Sciatic nerve (tissue), 2 donors: ENCODE measurements around the gene DGCR2. TPM values are rescaled to one million over a fixed set of nuclear protein-coding genes. Genes with fewer than 3 reads are reported as not detected.
A peak's percentile ranks its signal among the peaks of the same experiment; 100 is the strongest.

Experiments
- ATAC-seq: fragments of 200-7000 bp; cut with Tn5 transposase; one replicate; pipeline ENCODE4 v1.9.1; 2020; ENCODE audit warnings: mild to moderate bottlenecking, moderate library complexity
- DNase-seq: peaks from one replicate; pipeline ENCODE4 v3.0.0-alpha.2; 2020; ENCODE audit warnings: low spot score
- intact Hi-C: fragments of 100-400 bp; cut with DNase I; formaldehyde crosslinking; loops from one replicate; pipeline ENCODE4 v1.14.2; 2022
- total RNA-seq: library from RNA; stranded (reverse); fragmentation: NEBNext Ultra II Directional; extraction: Animal tissue kit (Norgen Biotek cat#: 25700); gene quantifications from one replicate; pipeline ENCODE4 v1.2.1, GENCODE V29; 2021
- donor health status: DM: no; HTN: no; CAD: no.
- donor health status: DM: no; HTN: no; CAD: no.

The DGCR2 gene
- total RNA-seq, 1 donor from 2014 or later: 37.2 TPM

- DNase-seq: no peak
- no peak for ATAC-seq
- intact Hi-C loops: no loop called here
Measured at GRCh38 chr22:19128946-19129727, 6.9 kb upstream of the DGCR2 start.

- ATAC-seq (no peak), DNase-seq (no peak)
- intact Hi-C loops: no loop called here
Measured at GRCh38 chr22:19128009-19128401, 5.8 kb upstream of the DGCR2 start.

GRCh38 chr22:19127329-19128008, 5.3 kb upstream of the DGCR2 start:
- no peak for DNase-seq
- intact Hi-C loops: no loop called here
- ATAC-seq: no peak

- no peak for ATAC-seq
- intact Hi-C loops: no loop called here
- DNase-seq: no peak
Measured at GRCh38 chr22:19126309-19127273, 4.4 kb upstream of the DGCR2 start.

- DNase-seq (no peak), ATAC-seq (no peak)
- intact Hi-C loops: no loop called here
Measured at GRCh38 chr22:19125474-19126308, 3.5 kb upstream of the DGCR2 start.

GRCh38 chr22:19125011-19125410, 2.8 kb upstream of the DGCR2 start:
- ATAC-seq: no peak
- DNase-seq: no peak
- intact Hi-C loops: no loop called here

- DNase-seq (no peak), ATAC-seq (no peak)
- intact Hi-C loops: no loop called here
Measured at GRCh38 chr22:19124377-19124776, 2.2 kb upstream of the DGCR2 start.

- intact Hi-C loops: no loop called here
- DNase-seq (no peak), ATAC-seq (no peak)
Measured at GRCh38 chr22:19123936-19124335, 1.7 kb upstream of the DGCR2 start.

- ATAC-seq (peak; percentile 39), DNase-seq (no peak)
- intact Hi-C loops: no loop called here
Measured at GRCh38 chr22:19122752-19123492, 710 bp upstream of the DGCR2 start.

- DNase-seq: peak; percentile 73
- intact Hi-C loops: no loop called here
- peak; percentile 14 for ATAC-seq
Measured at GRCh38 chr22:19121631-19122142, 525 bp downstream of the DGCR2 start.

- DNase-seq (no peak), ATAC-seq (no peak)
Measured at GRCh38 chr22:19120829-19121630, 1.2 kb downstream of the DGCR2 start.

GRCh38 chr22:19119949-19120348, 2.3 kb downstream of the DGCR2 start:
- no peak for DNase-seq
- no peak for ATAC-seq
- intact Hi-C loops: no loop called here

More at GRCh38 chr22:19120829-19121630, 1.2 kb downstream of the DGCR2 start:
- intact Hi-C loops: no loop called here

- ATAC-seq: no peak
- intact Hi-C loops: no loop called here
Measured at GRCh38 chr22:19118329-19118880, 3.8 kb downstream of the DGCR2 start.

GRCh38 chr22:19117111-19117512, 5.1 kb downstream of the DGCR2 start:
- DNase-seq (no peak), ATAC-seq (no peak)
- intact Hi-C loops: no loop called here

More at GRCh38 chr22:19118329-19118880, 3.8 kb downstream of the DGCR2 start:
- no peak for DNase-seq

GRCh38 chr22:19115628-19116027, 6.6 kb downstream of the DGCR2 start:
- no peak for ATAC-seq
- intact Hi-C loops: no loop called here
- DNase-seq: no peak

GRCh38 chr22:19114984-19115552, 7.1 kb downstream of the DGCR2 start:
- DNase-seq: no peak
- ATAC-seq: no peak
- intact Hi-C loops: no loop called here
